Cardiac ventricle fibroblast (primary cell): Measurements from ENCODE around the gene ETS2. TPM values are rescaled to one million over a fixed set of nuclear protein-coding genes. Genes with fewer than 3 reads are reported as not detected.

Source experiments
- total RNA-seq: library from RNA; depleted of rRNA; stranded (reverse); fragments of >200 nt; gene quantifications from 2 replicates; pipeline ENCODE4 v1.2.3, GENCODE V29; 2015

Gene ETS2
- 23.3 and 23.5 TPM in 2 replicates for total RNA-seq

GRCh38 chr21:38805328-38806152 lies at the start of gene ETS2:
Gene ETS2, plus strand, starts transcription at chr21:38805929. Its CDS starts 4,106 bp downstream, at chr21:38810035.

